Measurements from ENCODE around the gene IGSF3.
"Not testable (repeated sequence)": the region's sequence is repeated elsewhere in the genome, so short reads cannot be mapped to it uniquely, and the experiment has no call there.

DNA sequence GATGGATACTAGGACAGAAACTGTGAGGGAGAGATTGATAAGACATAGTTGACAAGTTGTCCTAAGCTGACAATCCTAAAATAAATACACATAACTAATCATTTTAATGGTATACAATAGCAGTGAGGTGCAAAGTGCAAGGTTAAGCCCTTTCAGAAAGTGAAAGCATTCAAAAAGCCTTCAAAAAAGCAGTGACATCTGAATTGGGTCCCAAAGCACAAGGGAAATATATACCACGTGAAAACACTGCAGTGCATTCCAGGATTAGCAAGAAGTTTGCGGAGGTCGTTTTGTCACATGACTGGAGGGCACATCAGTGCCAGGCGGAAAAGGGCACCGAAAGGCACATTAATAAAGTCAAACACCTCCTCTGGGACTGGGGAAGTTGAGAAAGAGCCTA is 42.4 kb downstream of the IGSF3 start:
- TF ChIP-seq, protein P1, sequence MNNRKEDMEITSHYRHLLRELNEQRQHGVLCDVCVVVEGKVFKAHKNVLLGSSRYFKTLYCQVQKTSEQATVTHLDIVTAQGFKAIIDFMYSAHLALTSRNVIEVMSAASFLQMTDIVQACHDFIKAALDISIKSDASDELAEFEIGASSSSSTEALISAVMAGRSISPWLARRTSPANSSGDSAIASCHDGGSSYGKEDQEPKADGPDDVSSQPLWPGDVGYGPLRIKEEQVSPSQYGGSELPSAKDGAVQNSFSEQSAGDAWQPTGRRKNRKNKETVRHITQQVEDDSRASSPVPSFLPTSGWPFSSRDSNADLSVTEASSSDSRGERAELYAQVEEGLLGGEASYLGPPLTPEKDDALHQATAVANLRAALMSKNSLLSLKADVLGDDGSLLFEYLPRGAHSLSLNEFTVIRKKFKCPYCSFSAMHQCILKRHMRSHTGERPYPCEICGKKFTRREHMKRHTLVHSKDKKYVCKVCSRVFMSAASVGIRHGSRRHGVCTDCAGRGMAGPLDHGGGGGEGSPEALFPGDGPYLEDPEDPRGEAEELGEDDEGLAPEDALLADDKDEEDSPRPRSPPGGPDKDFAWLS (CRISPR knock-in tag; IDR thresholded peaks at IDR 0.05; ENCODE audit: borderline replicate concordance): not testable (repeated sequence)
- not testable (repeated sequence) for TF ChIP-seq ZNF780A (CRISPR knock-in tag; IDR thresholded peaks at IDR 0.05); ZFX (CRISPR knock-in tag; IDR thresholded peaks at IDR 0.05; ENCODE audit: low read depth); ZNF205 (CRISPR knock-in tag; IDR thresholded peaks at IDR 0.05); ZNF10 (CRISPR knock-in tag; IDR thresholded peaks at IDR 0.05; ENCODE audit: borderline replicate concordance, low read depth); CBX1 (IDR thresholded peaks at IDR 0.05; ENCODE audit: low read depth); CEBPB (IDR thresholded peaks at IDR 0.05; ENCODE audit: borderline replicate concordance, low read depth, low read length)
- TF ChIP-seq, protein P2, sequence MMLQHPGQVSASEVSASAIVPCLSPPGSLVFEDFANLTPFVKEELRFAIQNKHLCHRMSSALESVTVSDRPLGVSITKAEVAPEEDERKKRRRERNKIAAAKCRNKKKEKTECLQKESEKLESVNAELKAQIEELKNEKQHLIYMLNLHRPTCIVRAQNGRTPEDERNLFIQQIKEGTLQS (CRISPR knock-in tag; IDR thresholded peaks at IDR 0.05): not testable (repeated sequence)
- TF ChIP-seq, protein P3, sequence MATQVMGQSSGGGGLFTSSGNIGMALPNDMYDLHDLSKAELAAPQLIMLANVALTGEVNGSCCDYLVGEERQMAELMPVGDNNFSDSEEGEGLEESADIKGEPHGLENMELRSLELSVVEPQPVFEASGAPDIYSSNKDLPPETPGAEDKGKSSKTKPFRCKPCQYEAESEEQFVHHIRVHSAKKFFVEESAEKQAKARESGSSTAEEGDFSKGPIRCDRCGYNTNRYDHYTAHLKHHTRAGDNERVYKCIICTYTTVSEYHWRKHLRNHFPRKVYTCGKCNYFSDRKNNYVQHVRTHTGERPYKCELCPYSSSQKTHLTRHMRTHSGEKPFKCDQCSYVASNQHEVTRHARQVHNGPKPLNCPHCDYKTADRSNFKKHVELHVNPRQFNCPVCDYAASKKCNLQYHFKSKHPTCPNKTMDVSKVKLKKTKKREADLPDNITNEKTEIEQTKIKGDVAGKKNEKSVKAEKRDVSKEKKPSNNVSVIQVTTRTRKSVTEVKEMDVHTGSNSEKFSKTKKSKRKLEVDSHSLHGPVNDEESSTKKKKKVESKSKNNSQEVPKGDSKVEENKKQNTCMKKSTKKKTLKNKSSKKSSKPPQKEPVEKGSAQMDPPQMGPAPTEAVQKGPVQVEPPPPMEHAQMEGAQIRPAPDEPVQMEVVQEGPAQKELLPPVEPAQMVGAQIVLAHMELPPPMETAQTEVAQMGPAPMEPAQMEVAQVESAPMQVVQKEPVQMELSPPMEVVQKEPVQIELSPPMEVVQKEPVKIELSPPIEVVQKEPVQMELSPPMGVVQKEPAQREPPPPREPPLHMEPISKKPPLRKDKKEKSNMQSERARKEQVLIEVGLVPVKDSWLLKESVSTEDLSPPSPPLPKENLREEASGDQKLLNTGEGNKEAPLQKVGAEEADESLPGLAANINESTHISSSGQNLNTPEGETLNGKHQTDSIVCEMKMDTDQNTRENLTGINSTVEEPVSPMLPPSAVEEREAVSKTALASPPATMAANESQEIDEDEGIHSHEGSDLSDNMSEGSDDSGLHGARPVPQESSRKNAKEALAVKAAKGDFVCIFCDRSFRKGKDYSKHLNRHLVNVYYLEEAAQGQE (IDR thresholded peaks at IDR 0.05; ENCODE audit: borderline replicate concordance in 1 of 2, low read depth in 1 of 2, low read length in 2 of 2): not testable (repeated sequence)
- TF ChIP-seq, protein P4, sequence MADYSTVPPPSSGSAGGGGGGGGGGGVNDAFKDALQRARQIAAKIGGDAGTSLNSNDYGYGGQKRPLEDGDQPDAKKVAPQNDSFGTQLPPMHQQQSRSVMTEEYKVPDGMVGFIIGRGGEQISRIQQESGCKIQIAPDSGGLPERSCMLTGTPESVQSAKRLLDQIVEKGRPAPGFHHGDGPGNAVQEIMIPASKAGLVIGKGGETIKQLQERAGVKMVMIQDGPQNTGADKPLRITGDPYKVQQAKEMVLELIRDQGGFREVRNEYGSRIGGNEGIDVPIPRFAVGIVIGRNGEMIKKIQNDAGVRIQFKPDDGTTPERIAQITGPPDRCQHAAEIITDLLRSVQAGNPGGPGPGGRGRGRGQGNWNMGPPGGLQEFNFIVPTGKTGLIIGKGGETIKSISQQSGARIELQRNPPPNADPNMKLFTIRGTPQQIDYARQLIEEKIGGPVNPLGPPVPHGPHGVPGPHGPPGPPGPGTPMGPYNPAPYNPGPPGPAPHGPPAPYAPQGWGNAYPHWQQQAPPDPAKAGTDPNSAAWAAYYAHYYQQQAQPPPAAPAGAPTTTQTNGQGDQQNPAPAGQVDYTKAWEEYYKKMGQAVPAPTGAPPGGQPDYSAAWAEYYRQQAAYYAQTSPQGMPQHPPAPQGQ (CRISPR knock-in tag; IDR thresholded peaks at IDR 0.05; ENCODE audit: borderline replicate concordance): not testable (repeated sequence)
